ENCODE measurements around the gene SPECC1L.
"Not testable (repeated sequence)": the region's sequence is repeated elsewhere in the genome, so short reads cannot be mapped to it uniquely, and the experiment has no call there.

SPECC1L gene

GRCh38 chr22:24270556-24271385 lies at the start of gene SPECC1L:
TSS of gene SPECC1L (plus strand) at chr22:24270831. CDS start at chr22:24302232, 31,401 bp downstream.
- DNase-seq (ENCODE audit: low read depth in 2 of 2) = peak; percentile 74 to 83

GRCh38 chr22:24224468-24224867 lies 46.2 kb upstream of the SPECC1L start:
- DNase-seq (ENCODE audit: low read depth in 2 of 2) = no peak

GRCh38 chr22:24225044-24225601 lies 45.5 kb upstream of the SPECC1L start:
- no peak for DNase-seq (ENCODE audit: low read depth in 2 of 2)

- no peak for DNase-seq (ENCODE audit: low read depth in 2 of 2)
Observed at GRCh38 chr22:24225951-24226350, 44.7 kb upstream of the SPECC1L start.

- DNase-seq (ENCODE audit: low read depth in 2 of 2) = peak; percentile 31 to 40
Observed at GRCh38 chr22:24230911-24231656, 39.5 kb upstream of the SPECC1L start.

GRCh38 chr22:24231706-24232105 lies 38.9 kb upstream of the SPECC1L start:
- no peak for DNase-seq (ENCODE audit: low read depth in 2 of 2)

- no peak for DNase-seq (ENCODE audit: low read depth in 2 of 2)
Observed at GRCh38 chr22:24232124-24232523, 38.5 kb upstream of the SPECC1L start.

- DNase-seq (ENCODE audit: low read depth in 2 of 2) = no peak
Observed at GRCh38 chr22:24232725-24233124, 37.9 kb upstream of the SPECC1L start.

- DNase-seq (ENCODE audit: low read depth in 2 of 2) = no peak
Observed at GRCh38 chr22:24233235-24233634, 37.4 kb upstream of the SPECC1L start.

- DNase-seq (ENCODE audit: low read depth in 2 of 2) = no peak
Observed at GRCh38 chr22:24233816-24234215, 36.8 kb upstream of the SPECC1L start.

GRCh38 chr22:24235315-24235714 lies 35.3 kb upstream of the SPECC1L start:
- DNase-seq (ENCODE audit: low read depth in 2 of 2) = no peak

GRCh38 chr22:24236656-24237055 lies 34.0 kb upstream of the SPECC1L start:
- DNase-seq (ENCODE audit: low read depth in 2 of 2) = no peak

- not testable (repeated sequence) for DNase-seq (ENCODE audit: low read depth in 2 of 2)
Observed at GRCh38 chr22:24238101-24238694, 32.4 kb upstream of the SPECC1L start.

- DNase-seq (ENCODE audit: low read depth in 2 of 2) = no peak
Observed at GRCh38 chr22:24240381-24240780, 30.2 kb upstream of the SPECC1L start.

- DNase-seq (ENCODE audit: low read depth in 2 of 2) = not testable (repeated sequence)
Observed at GRCh38 chr22:24240985-24241692, 29.5 kb upstream of the SPECC1L start.

- DNase-seq (ENCODE audit: low read depth in 2 of 2) = not testable (repeated sequence)
Observed at GRCh38 chr22:24243417-24243816, 27.2 kb upstream of the SPECC1L start.

- DNase-seq (ENCODE audit: low read depth in 2 of 2) = no peak
Observed at GRCh38 chr22:24244144-24244787, 26.4 kb upstream of the SPECC1L start.

- not testable (repeated sequence) for DNase-seq (ENCODE audit: low read depth in 2 of 2)
Observed at GRCh38 chr22:24245030-24245431, 25.6 kb upstream of the SPECC1L start, which contains the start of gene GGT5. TSS of gene GGT5 (minus strand) at chr22:24245082. CDS start at chr22:24244725, 357 bp downstream.

GRCh38 chr22:24245584-24246561 lies 24.8 kb upstream of the SPECC1L start:
- not testable (repeated sequence) for DNase-seq (ENCODE audit: low read depth in 2 of 2)
